ENCODE results near the gene ABCB8.

Gene ABCB8

GRCh38 chr7:150993511-150993910, 34.7 kb upstream of the ABCB8 start:
- no peak overlapping the region for H3K27ac ChIP-seq (replicated peaks)
- H3K4me3 ChIP-seq (replicated peaks; ENCODE audit: insufficient read depth, low read length), result no peak overlapping the region
- no peak for TF ChIP-seq REST (IDR thresholded peaks at IDR 0.05; ENCODE audit: insufficient replicate concordance, low read depth)
- no peak for DNase-seq (ENCODE audit: low read depth in 1 of 2, low spot score in 1 of 2)
- H3K27me3 ChIP-seq (ENCODE audit: insufficient read depth, poor library complexity, severe bottlenecking), result peaks cover 3% of the 10 kb centered on the region

- DNase-seq (ENCODE audit: low read depth in 1 of 2, low spot score in 1 of 2), result peak; percentile 29 to 76
- Histone ChIP-seq H3K27ac (replicated peaks) (peak overlapping the region; percentile 27; the same call in 1 of the 2 replicates), H3K27me3 (ENCODE audit: insufficient read depth, poor library complexity, severe bottlenecking) (no peaks in the 10 kb centered on the region), H3K4me3 (replicated peaks; ENCODE audit: insufficient read depth, low read length) (no peak overlapping the region)
- TF ChIP-seq REST (IDR thresholded peaks at IDR 0.05; ENCODE audit: insufficient replicate concordance, low read depth) (no peak), POLR2AphosphoS5 (IDR thresholded peaks at IDR 0.05; ENCODE audit: low read depth) (peak; percentile 43; the same call in 1 of the 2 replicates), SPI1 (IDR thresholded peaks at IDR 0.05; ENCODE audit: borderline replicate concordance, low read depth) (peak; percentile 94)
These were observed 34.0 kb upstream of the ABCB8 start for GRCh38 chr7:150994141-150994837.

GRCh38 chr7:150994838-150995510, 33.3 kb upstream of the ABCB8 start:
- TF ChIP-seq SPI1 (IDR thresholded peaks at IDR 0.05; ENCODE audit: borderline replicate concordance, low read depth), result no peak
- TF ChIP-seq REST (IDR thresholded peaks at IDR 0.05; ENCODE audit: insufficient replicate concordance, low read depth), result no peak
- no peak for TF ChIP-seq CTCF (IDR thresholded peaks at IDR 0.05; ENCODE audit: insufficient read depth, low read length)
- no peak for TF ChIP-seq GABPA (IDR thresholded peaks at IDR 0.05; ENCODE audit: low read depth)
- no peak for TF ChIP-seq POLR2AphosphoS5 (IDR thresholded peaks at IDR 0.05; ENCODE audit: low read depth)
- Histone ChIP-seq H3K27me3 (ENCODE audit: insufficient read depth, poor library complexity, severe bottlenecking) (no peaks in the 10 kb centered on the region), H3K4me3 (replicated peaks; ENCODE audit: insufficient read depth, low read length) (no peak overlapping the region), H3K27ac (replicated peaks) (no peak overlapping the region)
- no peak for DNase-seq (ENCODE audit: low read depth in 1 of 2, low spot score in 1 of 2)
